NCI-H2081 treated with DMSO at 0.1 percent for 48 hours (cell line): Measurements from ENCODE around the gene BEND6.

Experiments
- DNase-seq: peaks from one replicate; lab custom pipeline; 2025; lab: John Stamatoyannopoulos, UW

BEND6 gene

GRCh38 chr6:56954403-56955170 lies at the start of gene BEND6:
BEND6 (plus strand) TSS chr6:56955107; CDS start chr6:56981811, 26,704 bp downstream.
- DNase-seq = no peak

GRCh38 chr6:56905378-56905777 lies 49.5 kb upstream of the BEND6 start:
- no peak for DNase-seq

GRCh38 chr6:56906752-56907151 lies 48.2 kb upstream of the BEND6 start:
- DNase-seq = no peak

- DNase-seq = no peak
Measured at GRCh38 chr6:56909115-56909907, 45.6 kb upstream of the BEND6 start.

GRCh38 chr6:56911847-56912246 lies 43.1 kb upstream of the BEND6 start:
- no peak for DNase-seq

- DNase-seq = no peak
Measured at GRCh38 chr6:56913285-56914074, 41.4 kb upstream of the BEND6 start.

- no peak for DNase-seq
Measured at GRCh38 chr6:56914798-56915658, 39.9 kb upstream of the BEND6 start.

- no peak for DNase-seq
Measured at GRCh38 chr6:56915832-56916231, 39.1 kb upstream of the BEND6 start.

GRCh38 chr6:56916849-56917551 lies 37.9 kb upstream of the BEND6 start:
- DNase-seq = no peak

- DNase-seq = no peak
Measured at GRCh38 chr6:56922645-56923044, 32.3 kb upstream of the BEND6 start.

- no peak for DNase-seq
Measured at GRCh38 chr6:56923565-56923964, 31.3 kb upstream of the BEND6 start.

- DNase-seq = no peak
Measured at GRCh38 chr6:56927538-56928453, 27.1 kb upstream of the BEND6 start.

GRCh38 chr6:56930846-56931245 lies 24.1 kb upstream of the BEND6 start:
- DNase-seq = no peak

- no peak for DNase-seq
Measured at GRCh38 chr6:56932910-56933477, 21.9 kb upstream of the BEND6 start.

GRCh38 chr6:56933650-56934049 lies 21.3 kb upstream of the BEND6 start:
- no peak for DNase-seq

GRCh38 chr6:56934876-56935275 lies 20.0 kb upstream of the BEND6 start:
- no peak for DNase-seq

GRCh38 chr6:56936466-56936865 lies 18.4 kb upstream of the BEND6 start:
- DNase-seq = no peak

- DNase-seq = no peak
Measured at GRCh38 chr6:56938649-56939191, 16.2 kb upstream of the BEND6 start.

- DNase-seq = no peak
Measured at GRCh38 chr6:56940463-56940862, 14.4 kb upstream of the BEND6 start.
